ENCODE data around the gene GDI2.

DNA sequence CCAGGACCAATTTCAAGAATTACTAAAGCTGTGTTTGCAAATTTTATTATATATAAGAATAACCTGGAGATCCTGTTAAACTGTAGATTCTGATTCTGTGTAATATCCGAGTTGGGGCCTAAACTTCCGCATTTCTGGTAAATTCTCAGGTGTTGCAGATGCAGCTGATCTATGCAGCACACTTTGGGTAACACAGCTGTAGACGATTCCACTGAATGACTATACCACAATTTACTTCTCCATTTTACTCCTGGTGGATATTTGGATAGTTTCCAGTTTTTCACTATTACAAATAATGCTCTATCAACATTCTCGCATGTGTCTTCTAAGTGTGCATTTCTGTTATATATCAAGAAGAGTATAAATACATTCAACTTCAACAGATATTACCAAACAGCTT is 7.5 kb downstream of the GDI2 start:
- no peak for TF ChIP-seq POLR2A (IDR thresholded peaks at IDR 0.05)
- TF ChIP-seq, protein P1, sequence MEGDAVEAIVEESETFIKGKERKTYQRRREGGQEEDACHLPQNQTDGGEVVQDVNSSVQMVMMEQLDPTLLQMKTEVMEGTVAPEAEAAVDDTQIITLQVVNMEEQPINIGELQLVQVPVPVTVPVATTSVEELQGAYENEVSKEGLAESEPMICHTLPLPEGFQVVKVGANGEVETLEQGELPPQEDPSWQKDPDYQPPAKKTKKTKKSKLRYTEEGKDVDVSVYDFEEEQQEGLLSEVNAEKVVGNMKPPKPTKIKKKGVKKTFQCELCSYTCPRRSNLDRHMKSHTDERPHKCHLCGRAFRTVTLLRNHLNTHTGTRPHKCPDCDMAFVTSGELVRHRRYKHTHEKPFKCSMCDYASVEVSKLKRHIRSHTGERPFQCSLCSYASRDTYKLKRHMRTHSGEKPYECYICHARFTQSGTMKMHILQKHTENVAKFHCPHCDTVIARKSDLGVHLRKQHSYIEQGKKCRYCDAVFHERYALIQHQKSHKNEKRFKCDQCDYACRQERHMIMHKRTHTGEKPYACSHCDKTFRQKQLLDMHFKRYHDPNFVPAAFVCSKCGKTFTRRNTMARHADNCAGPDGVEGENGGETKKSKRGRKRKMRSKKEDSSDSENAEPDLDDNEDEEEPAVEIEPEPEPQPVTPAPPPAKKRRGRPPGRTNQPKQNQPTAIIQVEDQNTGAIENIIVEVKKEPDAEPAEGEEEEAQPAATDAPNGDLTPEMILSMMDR (IDR thresholded peaks at IDR 0.05) = no peak

Measured in adrenal gland (tissue), 5 donors.